ENCODE data around the gene COX8C.

COX8C gene

GRCh38 chr14:93333631-93334103 lies 13.3 kb upstream of the COX8C start:
- DNase-seq (ENCODE audit: low read depth), result no peak
- peak overlapping the region; percentile 59 for H3K4me3 ChIP-seq (ENCODE audit: control insufficient read depth, low read depth, low read length)
- TF ChIP-seq, protein P1, sequence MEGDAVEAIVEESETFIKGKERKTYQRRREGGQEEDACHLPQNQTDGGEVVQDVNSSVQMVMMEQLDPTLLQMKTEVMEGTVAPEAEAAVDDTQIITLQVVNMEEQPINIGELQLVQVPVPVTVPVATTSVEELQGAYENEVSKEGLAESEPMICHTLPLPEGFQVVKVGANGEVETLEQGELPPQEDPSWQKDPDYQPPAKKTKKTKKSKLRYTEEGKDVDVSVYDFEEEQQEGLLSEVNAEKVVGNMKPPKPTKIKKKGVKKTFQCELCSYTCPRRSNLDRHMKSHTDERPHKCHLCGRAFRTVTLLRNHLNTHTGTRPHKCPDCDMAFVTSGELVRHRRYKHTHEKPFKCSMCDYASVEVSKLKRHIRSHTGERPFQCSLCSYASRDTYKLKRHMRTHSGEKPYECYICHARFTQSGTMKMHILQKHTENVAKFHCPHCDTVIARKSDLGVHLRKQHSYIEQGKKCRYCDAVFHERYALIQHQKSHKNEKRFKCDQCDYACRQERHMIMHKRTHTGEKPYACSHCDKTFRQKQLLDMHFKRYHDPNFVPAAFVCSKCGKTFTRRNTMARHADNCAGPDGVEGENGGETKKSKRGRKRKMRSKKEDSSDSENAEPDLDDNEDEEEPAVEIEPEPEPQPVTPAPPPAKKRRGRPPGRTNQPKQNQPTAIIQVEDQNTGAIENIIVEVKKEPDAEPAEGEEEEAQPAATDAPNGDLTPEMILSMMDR (IDR thresholded peaks at IDR 0.05; ENCODE audit: control insufficient read depth, insufficient read depth, low read depth, low read length, missing control alignments), result no peak

GRCh38 chr14:93337143-93337753 lies 9.7 kb upstream of the COX8C start:
- H3K4me3 ChIP-seq (ENCODE audit: control insufficient read depth, low read depth, low read length), result no peak overlapping the region
- DNase-seq (ENCODE audit: low read depth), result no peak
- TF ChIP-seq, protein P1 (IDR thresholded peaks at IDR 0.05; ENCODE audit: control insufficient read depth, insufficient read depth, low read depth, low read length, missing control alignments), result no peak

DNA sequence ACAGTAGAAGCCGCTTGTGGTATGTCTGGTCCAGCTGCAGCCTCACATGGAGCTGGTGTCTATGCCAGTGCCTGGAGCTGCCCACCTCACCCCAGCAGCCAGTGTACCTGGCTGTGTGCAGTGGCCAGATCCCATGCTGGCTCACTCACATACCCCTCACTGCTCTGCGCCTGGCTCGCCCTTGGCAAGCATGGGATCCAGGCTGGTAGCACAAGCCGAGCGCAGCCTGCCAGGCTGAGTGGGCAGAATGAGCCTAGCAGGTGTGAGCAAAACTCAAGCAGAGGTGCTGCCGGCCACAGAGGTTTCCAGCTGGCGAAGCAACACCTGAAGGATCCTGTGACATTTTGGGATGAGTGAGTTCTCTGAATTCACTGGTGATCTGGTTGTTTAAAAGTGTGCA lies 9.1 kb upstream of the COX8C start:
- no peak overlapping the region for H3K4me3 ChIP-seq (ENCODE audit: control insufficient read depth, low read depth, low read length)
- DNase-seq (ENCODE audit: low read depth), result no peak
- TF ChIP-seq, protein P1 (IDR thresholded peaks at IDR 0.05; ENCODE audit: control insufficient read depth, insufficient read depth, low read depth, low read length, missing control alignments), result no peak

GRCh38 chr14:93343266-93343665 lies 3.7 kb upstream of the COX8C start:
- TF ChIP-seq, protein P1 (IDR thresholded peaks at IDR 0.05; ENCODE audit: control insufficient read depth, insufficient read depth, low read depth, low read length, missing control alignments), result no peak
- H3K4me3 ChIP-seq (ENCODE audit: control insufficient read depth, low read depth, low read length), result no peak overlapping the region
- DNase-seq (ENCODE audit: low read depth), result no peak

GRCh38 chr14:93343797-93344196 lies 3.2 kb upstream of the COX8C start:
- no peak for DNase-seq (ENCODE audit: low read depth)
- H3K4me3 ChIP-seq (ENCODE audit: control insufficient read depth, low read depth, low read length), result no peak overlapping the region
- TF ChIP-seq, protein P1 (IDR thresholded peaks at IDR 0.05; ENCODE audit: control insufficient read depth, insufficient read depth, low read depth, low read length, missing control alignments), result no peak

- no peak for DNase-seq (ENCODE audit: low read depth)
- TF ChIP-seq, protein P1 (IDR thresholded peaks at IDR 0.05; ENCODE audit: control insufficient read depth, insufficient read depth, low read depth, low read length, missing control alignments), result no peak
- no peak overlapping the region for H3K4me3 ChIP-seq (ENCODE audit: control insufficient read depth, low read depth, low read length)
These were observed 868 bp downstream of the COX8C start for GRCh38 chr14:93347850-93348249.
